ENCODE results near the gene KCNQ1.

DNA sequence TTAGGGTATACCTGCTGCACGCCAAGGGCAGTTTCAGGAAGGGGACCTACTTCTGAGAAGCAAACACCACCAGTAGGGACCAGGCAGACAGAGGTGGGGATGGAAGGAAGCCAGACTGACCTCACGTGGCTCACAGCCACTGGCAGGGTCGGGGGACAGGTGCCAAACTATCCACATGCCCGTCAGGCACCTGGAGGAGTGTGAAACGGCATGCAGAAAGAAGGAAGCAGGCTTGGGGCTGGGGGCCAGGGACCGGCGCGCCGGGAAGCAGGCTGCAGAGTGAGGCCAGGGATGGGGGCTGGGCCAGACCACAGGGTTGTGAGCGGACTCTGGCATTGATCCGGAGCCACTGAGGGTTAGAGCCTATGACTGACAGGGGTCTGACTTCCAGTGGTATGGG, 393.3 kb downstream of the KCNQ1 start:
- TF ChIP-seq TAF1 (IDR thresholded peaks at IDR 0.05; ENCODE audit: borderline replicate concordance, low read depth, low read length), result no peak
- no peak for TF ChIP-seq POLR2AphosphoS5 (IDR thresholded peaks at IDR 0.05; ENCODE audit: low read depth, low read length)
- no peak for TF ChIP-seq POLR2A (IDR thresholded peaks at IDR 0.05; ENCODE audit: low read depth, low read length)

Measured in GM12892 (cell line).